ENCODE data around the gene FOXO3.

The FOXO3 gene

GRCh38 chr6:108684771-108685329 is 124.1 kb downstream of the FOXO3 start:
- no peak overlapping the region for H3K4ac ChIP-seq (ENCODE audit: low read depth, low read length)
- no peak overlapping the region for H2AK5ac ChIP-seq (ENCODE audit: low read length)
- H3K4me3 ChIP-seq (ENCODE audit: low read length) = no peak overlapping the region
- H3K4me2 ChIP-seq (ENCODE audit: low read length) = no peak overlapping the region
- H3K9ac ChIP-seq (ENCODE audit: low read length) = no peak overlapping the region
- no peak overlapping the region for H2BK5ac ChIP-seq (ENCODE audit: low read length)
- H3K36me3 ChIP-seq (ENCODE audit: control insufficient read depth, insufficient read depth, low read length) = no peaks in the 10 kb centered on the region
- no peak overlapping the region for H3K18ac ChIP-seq (ENCODE audit: low read length)
- H2BK15ac ChIP-seq (replicated peaks; ENCODE audit: low read depth) = no peak overlapping the region
- no peaks in the 10 kb centered on the region for H3K79me1 ChIP-seq (ENCODE audit: low read length)
- no peaks in the 10 kb centered on the region for H3K27me3 ChIP-seq (ENCODE audit: insufficient read depth, low read length, poor library complexity)
- H3K79me2 ChIP-seq (ENCODE audit: control insufficient read depth, insufficient read depth, low read length) = no peaks in the 10 kb centered on the region
- no CpG with 5 or more reads among the region's 8 CpGs for WGBS (ENCODE audit: extremely low coverage, insufficient coverage, low lambda C conversion rate)
- H2BK120ac ChIP-seq (ENCODE audit: low read depth, low read length) = no peak overlapping the region
- no peak overlapping the region for H4K8ac ChIP-seq (ENCODE audit: low read depth, low read length)
- no peak overlapping the region for H3K56ac ChIP-seq (ENCODE audit: low read length)
- no peak overlapping the region for H3K23ac ChIP-seq (ENCODE audit: low read length)
- H4K5ac ChIP-seq (ENCODE audit: low read length) = no peak overlapping the region
- H3K27ac ChIP-seq (ENCODE audit: low read depth, low read length) = no peak overlapping the region
- H3K4me1 ChIP-seq (ENCODE audit: control insufficient read depth, low read depth, low read length) = no peaks in the 10 kb centered on the region
- no peak for DNase-seq

- H3K27ac ChIP-seq (ENCODE audit: low read depth, low read length) = no peak overlapping the region
- H2BK5ac ChIP-seq (ENCODE audit: low read length) = no peak overlapping the region
- WGBS (ENCODE audit: extremely low coverage, insufficient coverage, low lambda C conversion rate) = no CpG with 5 or more reads among the region's 4 CpGs
- no peak overlapping the region for H2AK5ac ChIP-seq (ENCODE audit: low read length)
- no peak overlapping the region for H3K18ac ChIP-seq (ENCODE audit: low read length)
- no peak overlapping the region for H3K56ac ChIP-seq (ENCODE audit: low read length)
- H3K4me2 ChIP-seq (ENCODE audit: low read length) = no peak overlapping the region
- no peak overlapping the region for H3K9ac ChIP-seq (ENCODE audit: low read length)
- no peaks in the 10 kb centered on the region for H3K79me2 ChIP-seq (ENCODE audit: control insufficient read depth, insufficient read depth, low read length)
- H2BK120ac ChIP-seq (ENCODE audit: low read depth, low read length) = no peak overlapping the region
- H3K27me3 ChIP-seq (ENCODE audit: insufficient read depth, low read length, poor library complexity) = no peaks in the 10 kb centered on the region
- no peak for DNase-seq
- H3K23ac ChIP-seq (ENCODE audit: low read length) = no peak overlapping the region
- H4K5ac ChIP-seq (ENCODE audit: low read length) = no peak overlapping the region
- no peaks in the 10 kb centered on the region for H3K79me1 ChIP-seq (ENCODE audit: low read length)
- H3K4me3 ChIP-seq (ENCODE audit: low read length) = no peak overlapping the region
- H3K36me3 ChIP-seq (ENCODE audit: control insufficient read depth, insufficient read depth, low read length) = no peaks in the 10 kb centered on the region
- no peak overlapping the region for H4K8ac ChIP-seq (ENCODE audit: low read depth, low read length)
- H2BK15ac ChIP-seq (replicated peaks; ENCODE audit: low read depth) = no peak overlapping the region
- no peak overlapping the region for H3K4ac ChIP-seq (ENCODE audit: low read depth, low read length)
- no peaks in the 10 kb centered on the region for H3K4me1 ChIP-seq (ENCODE audit: control insufficient read depth, low read depth, low read length)
These were observed 125.3 kb downstream of the FOXO3 start for GRCh38 chr6:108685970-108686369.

DNA sequence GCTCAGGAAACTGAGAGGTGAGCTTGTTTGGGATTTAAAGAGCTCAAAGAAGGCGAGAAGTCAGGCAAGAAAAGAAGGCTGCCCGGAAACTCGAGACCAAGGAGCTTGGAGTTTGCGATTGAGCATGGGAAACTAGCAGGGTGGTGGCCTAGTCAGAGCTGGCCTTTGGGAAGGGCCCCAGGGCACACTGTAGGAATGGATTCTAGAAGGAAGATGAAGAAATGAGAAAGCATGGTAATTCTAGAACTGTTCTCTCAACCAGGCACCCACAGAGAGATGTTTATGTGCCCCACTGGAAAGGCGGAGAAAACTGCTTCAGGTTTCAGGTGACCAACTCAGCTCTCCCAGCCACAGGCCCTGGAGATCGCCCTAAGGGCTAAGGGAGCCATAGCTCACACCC is 126.2 kb downstream of the FOXO3 start:
- WGBS (ENCODE audit: extremely low coverage, insufficient coverage, low lambda C conversion rate) = no CpG with 5 or more reads among the region's 6 CpGs

GRCh38 chr6:108687921-108688320 is 127.2 kb downstream of the FOXO3 start:
- Histone ChIP-seq H3K4ac (ENCODE audit: low read depth, low read length) (no peak overlapping the region), H3K27me3 (ENCODE audit: insufficient read depth, low read length, poor library complexity) (no peaks in the 10 kb centered on the region), H3K23ac (ENCODE audit: low read length) (no peak overlapping the region)

More for the DNA sequence above, 126.2 kb downstream of the FOXO3 start:
- Histone ChIP-seq H3K27me3 (ENCODE audit: insufficient read depth, low read length, poor library complexity) (no peaks in the 10 kb centered on the region), H2BK5ac (ENCODE audit: low read length) (no peak overlapping the region), H3K36me3 (ENCODE audit: control insufficient read depth, insufficient read depth, low read length) (no peaks in the 10 kb centered on the region), H3K4me2 (ENCODE audit: low read length) (no peak overlapping the region), H2BK120ac (ENCODE audit: low read depth, low read length) (no peak overlapping the region), H3K4me3 (ENCODE audit: low read length) (no peak overlapping the region), H3K9ac (ENCODE audit: low read length) (no peak overlapping the region), H3K79me1 (ENCODE audit: low read length) (no peaks in the 10 kb centered on the region), H3K23ac (ENCODE audit: low read length) (no peak overlapping the region), H3K18ac (ENCODE audit: low read length) (no peak overlapping the region), H4K8ac (ENCODE audit: low read depth, low read length) (no peak overlapping the region), H4K5ac (ENCODE audit: low read length) (no peak overlapping the region), H3K4ac (ENCODE audit: low read depth, low read length) (no peak overlapping the region), H3K56ac (ENCODE audit: low read length) (no peak overlapping the region), H2BK15ac (replicated peaks; ENCODE audit: low read depth) (no peak overlapping the region), H2AK5ac (ENCODE audit: low read length) (no peak overlapping the region), H3K4me1 (ENCODE audit: control insufficient read depth, low read depth, low read length) (no peaks in the 10 kb centered on the region), H3K79me2 (ENCODE audit: control insufficient read depth, insufficient read depth, low read length) (no peaks in the 10 kb centered on the region), H3K27ac (ENCODE audit: low read depth, low read length) (no peak overlapping the region)
- DNase-seq = no peak

GRCh38 chr6:108689272-108690161 is 128.8 kb downstream of the FOXO3 start:
- no CpG with 5 or more reads among the region's 15 CpGs for whole genome bisulfite sequencing (ENCODE audit: extremely low coverage, insufficient coverage, low lambda C conversion rate)
- Histone ChIP-seq H3K27me3 (ENCODE audit: insufficient read depth, low read length, poor library complexity) (no peaks in the 10 kb centered on the region), H3K4ac (ENCODE audit: low read depth, low read length) (no peak overlapping the region), H3K4me3 (ENCODE audit: low read length) (no peak overlapping the region), H2BK15ac (replicated peaks; ENCODE audit: low read depth) (no peak overlapping the region), H3K79me1 (ENCODE audit: low read length) (no peaks in the 10 kb centered on the region), H4K8ac (ENCODE audit: low read depth, low read length) (no peak overlapping the region), H3K18ac (ENCODE audit: low read length) (no peak overlapping the region), H2BK5ac (ENCODE audit: low read length) (no peak overlapping the region), H3K56ac (ENCODE audit: low read length) (no peak overlapping the region), H3K36me3 (ENCODE audit: control insufficient read depth, insufficient read depth, low read length) (no peaks in the 10 kb centered on the region), H3K27ac (ENCODE audit: low read depth, low read length) (no peak overlapping the region), H3K23ac (ENCODE audit: low read length) (no peak overlapping the region), H4K5ac (ENCODE audit: low read length) (no peak overlapping the region), H2BK120ac (ENCODE audit: low read depth, low read length) (no peak overlapping the region), H2AK5ac (ENCODE audit: low read length) (no peak overlapping the region), H3K79me2 (ENCODE audit: control insufficient read depth, insufficient read depth, low read length) (no peaks in the 10 kb centered on the region), H3K9ac (ENCODE audit: low read length) (no peak overlapping the region), H3K4me1 (ENCODE audit: control insufficient read depth, low read depth, low read length) (no peaks in the 10 kb centered on the region), H3K4me2 (ENCODE audit: low read length) (no peak overlapping the region)
- DNase-seq = no peak

More at GRCh38 chr6:108687921-108688320, 127.2 kb downstream of the FOXO3 start:
- no peaks in the 10 kb centered on the region for H3K4me1 ChIP-seq (ENCODE audit: control insufficient read depth, low read depth, low read length)
- H3K27ac ChIP-seq (ENCODE audit: low read depth, low read length) = no peak overlapping the region
- no peak overlapping the region for H2BK15ac ChIP-seq (replicated peaks; ENCODE audit: low read depth)
- no peak overlapping the region for H3K4me2 ChIP-seq (ENCODE audit: low read length)
- H3K9ac ChIP-seq (ENCODE audit: low read length) = no peak overlapping the region
- H3K56ac ChIP-seq (ENCODE audit: low read length) = no peak overlapping the region
- no peak overlapping the region for H2AK5ac ChIP-seq (ENCODE audit: low read length)
- H2BK5ac ChIP-seq (ENCODE audit: low read length) = no peak overlapping the region
- no peak overlapping the region for H3K18ac ChIP-seq (ENCODE audit: low read length)
- no CpG with 5 or more reads among the region's 1 CpG for WGBS (ENCODE audit: extremely low coverage, insufficient coverage, low lambda C conversion rate)
- H3K36me3 ChIP-seq (ENCODE audit: control insufficient read depth, insufficient read depth, low read length) = no peaks in the 10 kb centered on the region
- no peaks in the 10 kb centered on the region for H3K79me1 ChIP-seq (ENCODE audit: low read length)
- no peak overlapping the region for H4K8ac ChIP-seq (ENCODE audit: low read depth, low read length)
- H3K4me3 ChIP-seq (ENCODE audit: low read length) = no peak overlapping the region
- no peaks in the 10 kb centered on the region for H3K79me2 ChIP-seq (ENCODE audit: control insufficient read depth, insufficient read depth, low read length)
- DNase-seq = no peak
- no peak overlapping the region for H2BK120ac ChIP-seq (ENCODE audit: low read depth, low read length)
- H4K5ac ChIP-seq (ENCODE audit: low read length) = no peak overlapping the region

All from mesendoderm (in vitro differentiated cells).